8988T (cell line): ENCODE measurements around the gene PTPRM.

Experiments
- DNase-seq: peaks from one replicate; pipeline ENCODE4 v3.0.0; 2011

Gene PTPRM

DNA sequence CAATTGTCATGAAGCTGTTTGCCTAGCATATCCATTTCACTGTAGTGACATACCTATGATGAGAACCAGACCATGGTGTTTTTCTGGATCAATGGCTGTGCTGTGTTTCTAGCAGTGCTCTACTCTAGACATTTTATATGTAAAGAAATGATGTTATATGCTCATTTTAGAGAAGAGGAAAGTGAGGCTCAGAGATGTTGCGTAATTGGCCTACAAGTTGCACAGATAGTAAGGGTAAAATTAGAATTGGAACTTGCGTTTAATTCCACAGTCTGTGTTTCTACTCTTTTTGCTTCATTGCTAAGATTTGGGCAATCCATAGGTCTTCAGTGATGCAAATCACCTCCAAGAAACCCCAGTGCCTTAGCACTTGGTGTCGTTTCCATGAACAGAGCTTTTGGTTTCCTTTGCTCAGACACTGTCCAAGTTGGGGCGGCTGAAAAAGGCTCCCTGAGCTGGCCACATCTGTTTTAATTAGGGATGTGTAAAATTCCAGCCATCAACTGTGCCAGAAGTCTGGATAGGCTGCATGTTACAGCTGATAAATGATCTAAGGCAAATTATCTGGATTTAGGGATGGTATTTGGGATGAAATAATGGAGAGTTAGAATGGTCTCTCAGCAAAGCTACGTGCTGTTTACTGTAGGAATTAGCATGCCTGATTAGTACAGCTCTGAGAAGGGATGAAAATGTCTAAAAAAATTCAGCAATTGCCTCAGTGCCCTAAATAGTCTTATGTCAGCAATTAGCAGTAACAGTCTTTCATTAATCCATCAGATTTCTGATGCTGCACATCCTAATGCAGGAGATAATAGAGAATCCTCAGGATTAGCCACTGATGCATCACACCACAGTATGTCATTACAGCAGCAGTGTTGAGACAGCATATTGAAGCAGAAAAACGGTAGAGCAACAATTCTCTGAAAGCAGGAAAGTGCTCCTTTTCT lies 65.3 kb downstream of the PTPRM start:
- DNase-seq, result no peak

DNA sequence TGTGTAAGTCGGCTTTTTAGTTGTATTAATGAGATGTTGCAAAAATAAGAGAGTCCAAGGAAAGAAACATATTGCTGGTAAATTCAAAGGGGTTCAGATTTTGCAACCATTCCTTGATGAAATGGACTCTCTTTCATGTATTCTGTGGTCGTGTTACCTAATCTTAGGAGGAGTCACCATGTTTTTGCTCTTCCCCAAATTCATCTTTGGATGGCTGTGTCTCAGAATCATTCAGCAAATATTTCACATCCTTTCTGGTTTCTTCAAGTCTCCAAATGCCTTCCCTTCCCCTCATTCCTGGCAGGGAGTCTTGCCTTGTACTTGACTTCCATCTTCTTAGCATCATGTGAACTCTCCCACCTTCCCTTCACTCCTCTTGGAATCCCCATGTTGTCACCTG lies 66.1 kb downstream of the PTPRM start:
- DNase-seq, result no peak

DNA sequence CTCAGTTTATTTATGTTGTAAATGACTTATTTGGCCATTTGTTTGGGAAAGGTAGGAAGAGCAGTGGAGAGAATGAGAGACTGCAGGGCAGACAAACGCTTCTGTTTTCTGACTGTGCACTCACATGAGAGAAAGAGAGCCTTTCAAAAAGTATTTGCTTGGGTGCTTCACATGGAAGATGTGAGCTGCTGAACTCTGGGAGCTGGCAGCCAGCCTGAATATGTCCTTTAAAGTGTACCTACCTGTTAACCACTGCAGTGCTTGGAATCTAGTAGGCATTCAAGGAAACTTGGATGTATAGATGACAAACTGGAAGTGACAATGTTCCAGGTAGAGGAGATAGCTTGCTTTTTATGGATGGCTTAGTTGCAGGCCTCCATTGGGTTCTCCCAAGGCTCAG lies 68.8 kb downstream of the PTPRM start:
- no peak for DNase-seq

DNA sequence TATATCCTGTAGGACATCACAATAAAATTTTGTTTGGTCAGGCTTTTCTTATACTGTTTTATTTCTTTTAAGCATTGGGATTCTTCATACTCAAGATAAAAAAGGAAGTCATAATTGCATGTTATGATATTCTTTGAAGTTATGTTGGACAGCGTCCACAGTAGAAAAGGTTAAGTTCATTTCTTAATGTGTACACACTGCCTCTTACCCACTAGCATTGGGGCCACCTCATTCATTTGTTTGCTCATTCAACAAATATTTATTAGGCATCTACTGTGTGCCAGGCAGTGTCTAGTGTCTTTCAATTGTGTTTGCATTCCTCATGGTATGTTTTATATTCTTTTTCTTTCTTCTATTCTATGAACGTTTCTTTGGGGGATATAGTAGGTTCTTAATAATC lies 70.2 kb downstream of the PTPRM start:
- no peak for DNase-seq

DNA sequence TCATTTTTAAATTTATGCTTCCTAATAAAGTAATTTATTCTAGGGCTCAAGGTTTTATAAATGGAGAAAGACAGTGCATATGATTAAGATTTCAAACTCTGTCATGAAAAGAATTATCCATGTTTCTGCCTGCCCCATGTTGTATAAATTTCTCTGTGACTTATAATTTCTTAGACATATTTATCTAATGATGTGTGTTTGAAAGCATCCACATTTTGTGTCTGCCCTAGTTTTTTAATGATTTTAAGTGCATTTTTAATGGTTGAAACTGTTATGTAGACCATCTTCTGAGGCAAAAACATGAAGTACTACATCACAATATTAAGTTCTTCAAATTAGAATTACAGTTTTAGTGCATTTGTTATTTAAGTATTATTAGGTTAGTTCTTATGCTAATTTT lies 71.2 kb downstream of the PTPRM start:
- no peak for DNase-seq

DNA sequence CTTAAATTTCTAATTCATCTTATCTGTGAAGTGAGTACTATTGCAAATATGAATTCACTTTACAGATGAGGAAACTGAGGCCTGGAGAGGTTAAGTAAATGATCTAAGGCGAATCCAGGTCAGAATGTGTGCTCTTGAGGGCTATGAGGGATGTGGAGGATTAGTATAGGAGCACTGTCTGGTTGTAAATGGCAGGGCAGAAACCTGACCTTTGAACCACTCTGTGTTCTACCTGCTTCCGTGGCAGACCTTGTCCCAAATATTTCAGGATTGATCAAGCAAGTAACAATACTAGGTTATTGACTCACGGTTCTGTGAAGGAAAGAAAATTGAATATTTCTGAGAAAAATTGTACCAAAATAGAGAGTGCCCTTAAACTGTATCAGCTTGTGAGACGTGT lies 74.7 kb downstream of the PTPRM start:
- no peak for DNase-seq

DNA sequence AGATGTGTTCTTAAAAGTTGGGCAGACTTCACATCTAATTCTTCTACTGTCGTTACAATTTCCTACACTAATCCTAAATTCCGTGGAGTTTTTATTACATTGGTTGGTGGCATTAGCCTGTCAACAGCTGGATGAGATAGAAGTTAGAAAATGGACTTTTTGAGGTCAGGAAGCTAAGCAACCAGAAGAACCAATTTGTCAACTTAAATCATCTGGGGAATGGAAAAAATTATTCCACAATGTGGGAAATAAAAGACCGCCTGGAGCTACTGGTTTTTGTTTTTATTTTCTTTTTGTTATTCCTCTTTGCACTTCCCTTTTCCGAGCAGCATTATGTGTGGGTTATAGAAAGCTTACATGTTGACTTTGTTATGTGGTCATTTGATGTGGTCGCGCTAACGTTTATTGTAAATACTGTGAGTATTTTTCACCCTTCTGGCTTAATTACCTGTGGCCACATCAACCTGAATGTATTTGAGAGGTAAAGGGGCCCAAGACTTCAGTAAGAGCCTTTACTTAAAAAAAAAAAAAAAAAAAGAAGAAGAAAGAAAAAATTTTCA lies 75.3 kb downstream of the PTPRM start:
- DNase-seq, result no peak

DNA sequence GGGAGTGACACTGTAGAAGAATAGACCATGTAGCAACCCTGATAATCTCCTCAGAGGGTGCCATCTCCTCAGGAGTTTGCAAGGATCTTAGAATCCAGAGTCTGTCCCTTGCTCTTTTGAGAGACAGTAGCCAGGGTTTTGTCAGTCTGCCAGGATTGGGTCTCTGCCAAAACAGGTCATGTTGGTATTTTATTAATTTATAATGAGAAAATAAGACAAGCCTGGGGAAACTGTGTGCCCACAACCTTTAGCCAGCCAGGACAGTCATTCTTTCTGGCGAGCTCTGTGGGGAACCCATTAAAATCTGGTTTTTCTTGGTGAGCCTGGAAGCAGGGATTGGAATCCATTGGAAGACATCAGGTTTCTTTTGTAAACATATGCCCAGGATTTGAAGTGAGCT lies 78.6 kb downstream of the PTPRM start:
- DNase-seq, result no peak

DNA sequence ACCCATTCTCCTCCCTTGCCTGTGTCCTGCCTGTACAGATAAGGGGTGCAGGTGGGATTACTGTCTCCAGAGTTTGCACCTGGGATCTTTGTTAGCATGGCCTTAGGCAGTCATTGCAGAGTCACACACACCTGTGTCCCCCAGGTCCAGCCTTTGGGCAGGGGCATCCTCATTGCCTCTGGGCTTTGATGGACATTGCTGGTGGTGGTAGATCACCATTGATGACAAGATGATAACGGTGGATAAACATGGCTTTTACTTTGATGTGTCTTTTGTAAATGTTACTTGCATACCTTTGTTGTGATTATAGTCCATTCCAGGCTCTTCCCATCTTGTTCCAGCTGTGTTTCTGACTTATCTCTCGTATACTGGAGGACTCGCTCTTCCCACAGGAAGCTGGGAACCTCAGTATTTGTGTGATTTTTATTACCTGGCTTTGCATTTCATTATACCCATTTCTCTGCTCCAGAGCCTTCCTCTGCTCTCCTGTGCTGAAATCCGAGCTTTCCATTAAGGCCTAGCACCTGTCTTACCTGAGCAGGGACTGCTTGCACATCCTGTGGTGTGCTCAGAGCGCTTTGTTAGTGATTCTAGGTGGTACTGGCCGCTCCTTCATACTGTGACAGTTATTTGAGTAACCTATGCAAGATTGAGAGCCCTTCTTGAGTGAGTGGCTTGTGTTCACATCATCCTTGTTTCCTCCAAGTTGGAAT lies 79.2 kb downstream of the PTPRM start:
- no peak for DNase-seq

DNA sequence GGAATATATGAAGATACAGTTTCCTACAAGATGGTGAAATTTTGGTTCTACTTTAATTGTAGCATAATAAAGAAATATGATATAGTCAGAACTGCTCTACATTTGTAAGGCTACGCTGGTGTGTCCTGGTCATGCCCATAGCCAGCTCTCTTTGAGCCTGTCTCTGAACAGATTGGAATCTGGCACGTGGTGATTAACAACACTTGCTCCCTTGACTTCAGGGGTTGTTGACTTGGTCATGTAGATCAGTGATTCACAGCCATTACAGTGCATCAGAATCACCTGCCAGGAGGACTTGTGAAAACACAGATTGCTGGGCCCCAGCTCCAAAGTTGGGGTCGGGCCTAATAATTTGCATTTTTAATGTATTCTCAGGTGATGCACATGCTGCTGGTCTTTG lies 80.4 kb downstream of the PTPRM start:
- DNase-seq, result no peak

DNA sequence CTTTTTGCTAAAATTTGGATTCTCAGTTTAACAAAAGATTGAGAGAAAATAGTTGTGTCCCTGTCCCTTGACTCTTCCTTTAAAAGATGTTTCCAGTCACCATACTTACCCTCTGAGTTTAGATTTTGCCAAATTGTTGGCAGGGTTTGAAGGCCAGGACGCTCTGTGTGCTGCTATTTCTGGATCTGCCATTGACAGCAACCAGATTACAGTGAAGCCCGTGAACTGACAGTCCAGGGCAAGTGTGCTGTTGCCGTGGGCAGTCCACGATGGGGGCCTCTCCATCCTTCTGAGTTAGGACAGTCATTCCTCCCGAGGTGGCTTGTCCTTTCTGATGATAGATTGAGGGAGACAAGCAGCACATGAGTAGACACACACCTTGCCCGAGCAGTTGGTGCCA lies 89.9 kb downstream of the PTPRM start:
- DNase-seq, result no peak

DNA sequence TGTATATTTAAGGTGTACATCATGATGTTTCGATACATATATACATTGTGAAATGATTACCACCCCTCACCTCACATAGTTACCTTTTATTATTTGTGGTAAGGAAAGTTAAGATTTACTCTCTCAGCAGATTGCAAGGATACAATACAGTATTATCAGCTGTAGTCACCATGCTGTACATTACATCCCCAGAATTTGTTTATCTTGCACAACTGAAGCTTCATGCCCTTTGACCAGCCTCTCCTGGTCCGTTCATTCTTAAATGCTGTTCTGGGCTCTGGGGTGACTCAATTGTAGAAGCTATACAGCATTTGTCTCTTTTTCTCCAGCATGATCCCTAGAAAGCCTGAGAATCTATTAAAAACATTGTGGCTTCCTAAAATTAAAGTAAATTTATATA lies 90.8 kb downstream of the PTPRM start:
- DNase-seq, result no peak

DNA sequence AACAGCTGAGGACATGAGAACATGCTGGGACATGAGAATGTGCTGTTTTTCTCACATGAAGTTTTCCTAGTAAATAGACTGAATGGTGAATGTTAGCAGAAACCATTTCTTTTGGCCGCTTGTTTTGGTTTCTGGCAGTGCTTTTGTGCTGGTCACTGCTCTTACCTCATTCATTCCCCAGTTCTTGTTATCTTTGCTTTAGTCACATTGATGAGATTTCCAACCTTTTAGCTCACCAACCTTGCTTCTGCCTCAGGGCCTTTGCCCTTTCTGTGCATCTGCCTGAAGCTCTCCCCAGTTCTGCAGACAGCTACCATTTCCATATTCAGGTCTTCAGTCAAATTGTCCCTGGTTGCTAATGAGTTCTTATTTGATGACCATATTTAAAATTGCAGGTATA lies 91.6 kb downstream of the PTPRM start:
- DNase-seq, result no peak

DNA sequence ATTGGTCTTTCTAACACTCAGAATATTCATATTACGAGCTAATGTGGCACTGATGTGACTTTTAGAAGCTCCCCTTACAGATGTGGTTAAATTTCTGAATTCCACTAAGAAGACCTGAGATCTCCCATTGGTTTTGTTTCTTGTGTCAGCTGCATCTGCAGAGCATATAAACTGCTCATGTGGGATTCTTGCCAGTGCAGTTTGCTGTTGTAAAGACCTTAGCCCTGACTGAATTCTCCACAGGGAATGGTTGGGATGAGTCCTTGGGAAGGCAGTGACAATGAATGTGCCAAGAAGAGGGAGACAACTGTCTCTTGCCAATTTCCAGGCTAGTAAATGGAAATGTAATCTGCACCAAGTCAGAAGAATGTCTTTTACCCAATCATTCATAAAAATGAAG lies 94.1 kb downstream of the PTPRM start:
- DNase-seq, result no peak

DNA sequence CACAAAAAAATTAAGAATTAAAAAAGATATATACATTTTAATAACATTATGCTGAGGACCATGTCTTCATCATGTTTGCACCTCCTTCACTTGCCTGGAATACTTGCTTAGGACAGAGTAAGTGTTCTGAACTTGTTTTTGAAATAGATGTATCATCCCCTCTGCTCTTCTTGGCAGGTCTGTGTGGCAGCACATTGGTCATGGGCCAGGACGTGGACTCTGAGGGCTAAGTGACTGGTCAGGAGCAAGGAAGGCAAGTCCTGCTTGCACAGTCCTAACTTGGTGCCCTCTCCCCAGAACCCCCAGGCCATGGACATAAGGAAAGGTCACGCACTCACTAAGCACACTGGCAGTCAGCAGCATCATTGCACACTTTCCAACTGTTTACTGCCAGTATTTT lies 95.8 kb downstream of the PTPRM start:
- DNase-seq, result no peak

DNA sequence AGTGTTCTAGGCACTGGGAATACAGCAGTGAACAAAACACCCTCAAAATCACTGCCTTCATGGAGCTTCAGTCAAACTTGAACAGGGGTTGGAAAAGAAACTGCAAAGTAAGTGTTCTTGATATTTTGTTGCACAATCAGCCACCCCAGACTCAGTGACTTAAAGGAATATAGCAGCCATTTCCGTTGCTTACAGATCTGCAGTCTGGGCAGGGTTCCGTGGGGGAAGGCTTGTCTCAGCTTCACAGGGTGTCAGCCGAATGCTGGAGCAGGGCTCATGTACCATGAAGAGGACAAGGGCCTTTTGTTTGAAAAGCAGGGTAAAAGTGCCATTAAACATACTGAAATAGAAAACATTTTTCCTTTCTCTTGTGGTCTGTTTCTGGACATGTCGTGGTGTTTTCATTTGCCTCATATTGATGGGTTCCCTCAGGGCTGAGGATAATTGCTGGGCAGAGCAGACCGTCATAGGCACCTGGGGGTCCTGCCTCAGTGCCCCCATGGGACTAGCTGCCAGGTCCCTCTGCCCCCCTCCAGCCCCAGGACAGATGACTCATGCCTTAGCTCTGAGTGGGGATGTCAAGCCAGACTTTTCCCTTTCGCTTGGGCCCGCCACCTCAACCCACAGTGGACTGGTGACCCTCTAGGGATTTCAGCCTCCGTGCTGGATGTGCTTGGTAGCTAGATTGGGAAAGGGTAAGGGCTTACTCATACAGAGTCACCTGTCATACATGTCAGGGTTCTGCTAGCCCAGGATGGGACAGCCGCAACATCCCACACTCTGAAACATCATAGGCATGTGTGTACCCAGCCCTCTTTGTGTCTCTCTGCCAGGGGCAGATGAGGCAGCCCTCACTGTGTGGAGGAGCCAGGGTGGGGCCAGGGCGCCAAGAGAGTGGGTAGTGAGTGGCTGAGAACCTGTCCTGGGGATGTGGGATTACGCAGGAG lies 96.5 kb downstream of the PTPRM start:
- DNase-seq, result no peak

DNA sequence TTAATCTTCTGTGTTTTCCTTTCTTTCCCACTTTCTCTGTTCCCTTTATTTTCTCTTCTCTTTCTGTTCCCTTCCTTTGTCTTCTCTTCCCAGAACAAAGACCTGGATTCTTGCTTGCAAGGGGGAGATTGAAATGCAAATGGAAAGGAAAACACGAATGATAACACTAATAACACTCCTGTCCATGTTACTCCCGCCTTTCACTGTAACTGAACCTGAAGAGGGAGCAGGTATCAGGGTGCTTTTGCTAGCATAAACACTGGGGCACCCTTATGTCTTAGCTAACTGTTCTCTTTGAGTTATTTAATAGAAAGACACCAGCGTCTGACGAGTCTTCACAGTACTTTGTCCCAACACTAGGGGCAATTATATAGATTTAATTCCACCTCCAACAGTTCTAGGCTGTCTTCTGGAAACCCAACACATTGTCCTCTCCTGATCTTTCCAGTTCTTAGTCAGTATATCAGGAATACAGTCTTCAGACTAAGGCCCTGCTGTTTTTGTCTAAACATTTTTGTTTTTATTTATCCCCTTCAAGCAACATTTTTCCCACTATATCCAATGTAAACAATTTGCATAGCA lies 99.2 kb downstream of the PTPRM start:
- DNase-seq, result no peak

DNA sequence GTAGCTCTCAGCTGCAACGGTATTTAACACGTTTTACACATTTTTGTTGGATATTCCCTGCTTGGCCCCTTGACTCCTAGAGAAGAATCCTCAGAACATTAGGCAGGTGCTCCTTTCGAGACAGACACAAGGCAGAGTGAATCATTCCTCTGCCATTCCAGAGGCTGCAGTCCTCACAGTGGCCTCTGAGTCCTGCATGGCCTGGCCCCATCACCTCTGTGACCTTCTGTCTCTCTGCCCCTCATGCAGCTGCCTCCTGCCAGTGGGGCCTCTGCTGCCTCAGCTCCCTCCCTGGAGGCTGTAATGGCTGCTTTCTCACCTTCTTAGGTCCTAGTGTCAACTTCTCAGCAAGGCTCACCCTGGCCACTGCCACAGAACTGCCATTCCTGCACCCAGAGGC lies 101.3 kb downstream of the PTPRM start:
- no peak for DNase-seq

DNA sequence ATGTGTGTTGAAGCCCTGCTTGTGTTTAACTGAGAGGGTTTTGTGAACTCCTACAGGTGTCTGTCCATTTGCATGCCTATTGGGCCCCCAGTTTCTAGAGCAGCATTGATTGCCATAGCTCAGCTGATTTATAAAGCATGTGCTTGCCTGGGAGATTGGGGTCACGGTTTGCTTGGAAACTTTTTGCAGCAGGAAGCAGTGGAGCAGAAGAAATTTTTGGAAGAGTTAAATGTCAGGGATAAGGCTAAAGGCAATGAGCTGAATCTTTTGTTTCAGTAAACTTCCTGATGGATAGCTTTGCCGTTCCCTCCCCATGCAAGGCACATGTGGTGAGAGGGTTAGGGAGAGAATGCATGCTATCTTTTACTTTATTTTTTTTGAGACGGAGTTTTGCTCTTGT lies 102.2 kb downstream of the PTPRM start:
- DNase-seq, result no peak

DNA sequence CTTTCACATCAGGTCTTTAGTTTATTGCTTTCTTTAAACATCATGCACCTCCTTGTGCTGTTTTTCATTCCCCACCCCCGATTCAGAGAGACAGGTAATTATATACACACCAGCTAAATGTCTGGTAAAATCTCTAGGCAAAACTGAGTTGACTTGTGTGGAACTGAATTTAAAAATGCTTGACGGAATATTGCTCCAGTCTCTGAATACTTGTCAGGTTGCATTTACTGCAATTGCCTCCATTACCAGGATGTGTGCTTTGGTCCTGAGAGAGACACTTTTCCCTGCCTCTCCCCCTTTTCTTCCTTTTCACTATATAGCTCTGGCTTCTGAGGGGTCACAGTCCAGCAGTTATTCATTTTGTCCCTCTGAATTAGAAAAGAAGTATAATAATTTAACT lies 104.0 kb downstream of the PTPRM start:
- DNase-seq, result no peak

DNA sequence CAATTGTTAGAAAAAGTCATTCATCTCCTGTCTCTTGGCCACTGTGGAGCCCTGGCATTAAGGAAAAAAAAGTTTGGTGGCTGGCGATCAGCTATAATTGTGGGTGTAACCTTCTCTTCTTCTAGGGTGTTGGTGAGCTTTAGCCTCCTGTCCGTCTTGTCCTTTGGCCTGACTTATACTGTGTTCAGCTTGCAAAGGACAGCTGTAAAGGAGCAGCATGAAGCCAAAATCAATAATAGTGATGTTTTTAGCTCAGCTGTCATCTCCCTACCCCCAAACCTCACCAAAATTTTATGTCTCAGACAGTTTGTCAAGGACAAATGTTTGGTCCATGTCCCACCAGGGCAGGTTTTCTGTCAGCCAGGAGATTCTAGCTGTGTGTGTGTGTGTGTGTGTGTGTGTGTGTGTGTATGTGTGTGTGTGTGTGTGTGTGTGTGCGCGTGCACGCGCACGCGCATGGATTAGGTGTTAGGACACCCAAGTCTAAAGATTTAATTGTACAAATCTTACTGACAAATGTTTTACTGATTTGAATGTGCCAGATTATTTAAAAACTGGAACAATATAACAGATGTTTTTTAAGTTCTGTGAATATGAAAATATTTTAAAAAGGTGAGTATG lies 109.2 kb downstream of the PTPRM start:
- DNase-seq, result no peak

DNA sequence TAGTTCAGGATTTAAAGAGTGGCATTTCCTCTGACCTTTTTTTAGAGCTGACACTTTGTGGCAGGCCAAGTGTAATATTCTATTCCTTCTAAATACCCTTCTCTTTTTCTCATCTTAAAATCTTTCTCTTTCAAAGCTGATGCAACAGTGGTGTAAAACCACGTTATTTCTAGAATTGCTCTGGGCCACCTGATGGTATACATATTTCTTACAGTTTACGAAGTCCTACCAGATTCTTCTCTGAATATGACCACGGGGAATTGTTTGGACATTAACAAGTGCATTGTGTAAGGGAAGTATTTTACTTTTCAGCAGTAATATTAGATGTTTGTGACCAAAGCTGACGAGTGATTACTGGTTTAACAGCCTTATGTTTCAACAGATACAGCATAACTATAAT lies 109.9 kb downstream of the PTPRM start:
- no peak for DNase-seq
